ENCODE data around the gene GIGYF2.

The GIGYF2 gene

GRCh38 chr2:232662486-232663260, 34.5 kb upstream of the GIGYF2 start:
- Histone ChIP-seq H3K27ac (replicated peaks) (no peak overlapping the region), H3K4me3 (replicated peaks; ENCODE audit: insufficient read depth, low read length) (no peak overlapping the region), H3K27me3 (ENCODE audit: insufficient read depth, poor library complexity, severe bottlenecking) (no peaks in the 10 kb centered on the region)
- DNase-seq (ENCODE audit: low read depth in 1 of 2, low spot score in 1 of 2), result no peak
- TF ChIP-seq REST (IDR thresholded peaks at IDR 0.05; ENCODE audit: insufficient replicate concordance, low read depth) (no peak), CTCF (IDR thresholded peaks at IDR 0.05; ENCODE audit: insufficient read depth, low read length) (no peak), GABPA (IDR thresholded peaks at IDR 0.05; ENCODE audit: low read depth) (no peak), SPI1 (IDR thresholded peaks at IDR 0.05; ENCODE audit: borderline replicate concordance, low read depth) (no peak), POLR2AphosphoS5 (IDR thresholded peaks at IDR 0.05; ENCODE audit: low read depth) (no peak)

- no peak for TF ChIP-seq GABPA (IDR thresholded peaks at IDR 0.05; ENCODE audit: low read depth)
- TF ChIP-seq POLR2AphosphoS5 (IDR thresholded peaks at IDR 0.05; ENCODE audit: low read depth), result no peak
- no peak for TF ChIP-seq CTCF (IDR thresholded peaks at IDR 0.05; ENCODE audit: insufficient read depth, low read length)
- no peak for TF ChIP-seq SPI1 (IDR thresholded peaks at IDR 0.05; ENCODE audit: borderline replicate concordance, low read depth)
- no peak for TF ChIP-seq REST (IDR thresholded peaks at IDR 0.05; ENCODE audit: insufficient replicate concordance, low read depth)
- no peak for DNase-seq (ENCODE audit: low read depth in 1 of 2, low spot score in 1 of 2)
- Histone ChIP-seq H3K4me3 (replicated peaks; ENCODE audit: insufficient read depth, low read length) (no peak overlapping the region), H3K27ac (replicated peaks) (no peak overlapping the region), H3K27me3 (ENCODE audit: insufficient read depth, poor library complexity, severe bottlenecking) (no peaks in the 10 kb centered on the region)
Observed at GRCh38 chr2:232666051-232666805, 30.9 kb upstream of the GIGYF2 start.

- TF ChIP-seq POLR2AphosphoS5 (IDR thresholded peaks at IDR 0.05; ENCODE audit: low read depth) (no peak), REST (IDR thresholded peaks at IDR 0.05; ENCODE audit: insufficient replicate concordance, low read depth) (no peak), SPI1 (IDR thresholded peaks at IDR 0.05; ENCODE audit: borderline replicate concordance, low read depth) (no peak), CTCF (IDR thresholded peaks at IDR 0.05; ENCODE audit: insufficient read depth, low read length) (no peak), GABPA (IDR thresholded peaks at IDR 0.05; ENCODE audit: low read depth) (no peak)
- DNase-seq (ENCODE audit: low read depth in 1 of 2, low spot score in 1 of 2), result no peak
- no peak overlapping the region for H3K27ac ChIP-seq (replicated peaks)
- H3K4me3 ChIP-seq (replicated peaks; ENCODE audit: insufficient read depth, low read length), result no peak overlapping the region
- no peaks in the 10 kb centered on the region for H3K27me3 ChIP-seq (ENCODE audit: insufficient read depth, poor library complexity, severe bottlenecking)
Observed at GRCh38 chr2:232667989-232668583, 29.0 kb upstream of the GIGYF2 start.
